ENCODE data around the gene TTLL4. TPM values are rescaled to one million over a fixed set of nuclear protein-coding genes. Genes with fewer than 3 reads are reported as not detected.

TTLL4 gene
- total RNA-seq, 1 experiment from 2014 or later: 57.1 TPM

GRCh38 chr2:218736531-218736930, 25.9 kb downstream of the TTLL4 start:
- Histone ChIP-seq H4K20me1 (ENCODE audit: insufficient read depth) (0 out of 2 replicates have a peak, but pooled peaks cover 3% of the 10 kb centered on the region), H3K9me2 (ENCODE audit: insufficient read depth) (no peaks in the 10 kb centered on the region), H3K27me3 (ENCODE audit: insufficient read depth, low read depth) (no peaks in the 10 kb centered on the region), H3F3A (ENCODE audit: insufficient read depth, low read depth) (peaks cover 9% of the 10 kb centered on the region; the same call in 1 of the 2 replicates), H3K79me2 (ENCODE audit: low read depth) (peaks cover 40% of the 10 kb centered on the region), H3K36me3 (ENCODE audit: low read depth) (peaks cover 3% of the 10 kb centered on the region), H3K4me3 (no peak overlapping the region), H3K4me2 (no peak overlapping the region), H3K9me3 (ENCODE audit: insufficient read depth, low read depth) (no peaks in the 10 kb centered on the region), H3K27ac (no peak overlapping the region), H3K4me1 (replicated peaks; ENCODE audit: insufficient read depth) (peaks cover 33% of the 10 kb centered on the region), H2AFZ (no peak overlapping the region)
- ChIA-PET POLR2A (ENCODE audit: unreplicated experiment) (interaction anchor here (0.6 kb wide), 1 partner anchor 281 kb away, joined by 3 read pairs; no protein-coding TSS in a partner anchor), CTCF (interaction anchor here (0.7 kb wide), 1 partner anchor 15 kb away, joined by 3 read pairs; no protein-coding TSS in a partner anchor)
- intact Hi-C loops (cut with micrococcal nuclease; ENCODE audit: unreplicated experiment): no loop called here
- DNase-seq: no peak
- no TSS peak for BruUV-seq (replicated peaks)
- TF ChIP-seq, protein P1, sequence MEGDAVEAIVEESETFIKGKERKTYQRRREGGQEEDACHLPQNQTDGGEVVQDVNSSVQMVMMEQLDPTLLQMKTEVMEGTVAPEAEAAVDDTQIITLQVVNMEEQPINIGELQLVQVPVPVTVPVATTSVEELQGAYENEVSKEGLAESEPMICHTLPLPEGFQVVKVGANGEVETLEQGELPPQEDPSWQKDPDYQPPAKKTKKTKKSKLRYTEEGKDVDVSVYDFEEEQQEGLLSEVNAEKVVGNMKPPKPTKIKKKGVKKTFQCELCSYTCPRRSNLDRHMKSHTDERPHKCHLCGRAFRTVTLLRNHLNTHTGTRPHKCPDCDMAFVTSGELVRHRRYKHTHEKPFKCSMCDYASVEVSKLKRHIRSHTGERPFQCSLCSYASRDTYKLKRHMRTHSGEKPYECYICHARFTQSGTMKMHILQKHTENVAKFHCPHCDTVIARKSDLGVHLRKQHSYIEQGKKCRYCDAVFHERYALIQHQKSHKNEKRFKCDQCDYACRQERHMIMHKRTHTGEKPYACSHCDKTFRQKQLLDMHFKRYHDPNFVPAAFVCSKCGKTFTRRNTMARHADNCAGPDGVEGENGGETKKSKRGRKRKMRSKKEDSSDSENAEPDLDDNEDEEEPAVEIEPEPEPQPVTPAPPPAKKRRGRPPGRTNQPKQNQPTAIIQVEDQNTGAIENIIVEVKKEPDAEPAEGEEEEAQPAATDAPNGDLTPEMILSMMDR (conservative IDR thresholded peaks at IDR 0.05): no peak
- TF ChIP-seq EZH2 (IDR thresholded peaks at IDR 0.05; ENCODE audit: low read depth): no peak

GRCh38 chr2:218743068-218743467, 32.4 kb downstream of the TTLL4 start:
- POLR2A ChIA-PET (ENCODE audit: unreplicated experiment): no interaction called here
- no peak overlapping the region for H3K4me3 ChIP-seq
- no peaks in the 10 kb centered on the region for H3K79me2 ChIP-seq (ENCODE audit: low read depth)
- no peak for DNase-seq
- H3K9me2 ChIP-seq (ENCODE audit: insufficient read depth): no peaks in the 10 kb centered on the region
- no peaks in the 10 kb centered on the region for H3K27me3 ChIP-seq (ENCODE audit: insufficient read depth, low read depth)
- BruUV-seq (replicated peaks): no TSS peak
- H2AFZ ChIP-seq: no peak overlapping the region
- no peaks in the 10 kb centered on the region for H4K20me1 ChIP-seq (ENCODE audit: insufficient read depth)
- H3F3A ChIP-seq (ENCODE audit: insufficient read depth, low read depth): no peaks in the 10 kb centered on the region
- TF ChIP-seq, protein P1 (conservative IDR thresholded peaks at IDR 0.05): no peak
- no peak for TF ChIP-seq EZH2 (IDR thresholded peaks at IDR 0.05; ENCODE audit: low read depth)
- no peak overlapping the region for H3K27ac ChIP-seq
- peaks cover 37% of the 10 kb centered on the region for H3K36me3 ChIP-seq (ENCODE audit: low read depth)
- no peak overlapping the region for H3K4me2 ChIP-seq
- peaks cover 14% of the 10 kb centered on the region for H3K4me1 ChIP-seq (replicated peaks; ENCODE audit: insufficient read depth)
- CTCF ChIA-PET: interaction anchor here (0.6 kb wide), 1 partner anchor 76 kb away, joined by 3 read pairs; no protein-coding TSS in a partner anchor
- intact Hi-C loops (cut with micrococcal nuclease; ENCODE audit: unreplicated experiment): no loop called here
- H3K9me3 ChIP-seq (ENCODE audit: insufficient read depth, low read depth): no peaks in the 10 kb centered on the region

- Histone ChIP-seq H2AFZ (no peak overlapping the region), H3F3A (ENCODE audit: insufficient read depth, low read depth) (no peaks in the 10 kb centered on the region), H3K4me2 (no peak overlapping the region), H3K4me3 (no peak overlapping the region), H3K36me3 (ENCODE audit: low read depth) (peaks cover 42% of the 10 kb centered on the region), H3K4me1 (replicated peaks; ENCODE audit: insufficient read depth) (peaks cover 14% of the 10 kb centered on the region), H4K20me1 (ENCODE audit: insufficient read depth) (no peaks in the 10 kb centered on the region), H3K9me2 (ENCODE audit: insufficient read depth) (no peaks in the 10 kb centered on the region), H3K27ac (peak overlapping the region; percentile 67), H3K27me3 (ENCODE audit: insufficient read depth, low read depth) (no peaks in the 10 kb centered on the region), H3K79me2 (ENCODE audit: low read depth) (no peaks in the 10 kb centered on the region), H3K9me3 (ENCODE audit: insufficient read depth, low read depth) (no peaks in the 10 kb centered on the region)
- BruUV-seq (replicated peaks): no TSS peak
- no peak for DNase-seq
- ChIA-PET POLR2A (ENCODE audit: unreplicated experiment) (no interaction called here), CTCF (no interaction called here)
- TF ChIP-seq, protein P1 (conservative IDR thresholded peaks at IDR 0.05): no peak
- TF ChIP-seq EZH2 (IDR thresholded peaks at IDR 0.05; ENCODE audit: low read depth): no peak
- intact Hi-C loops (cut with micrococcal nuclease; ENCODE audit: unreplicated experiment): no loop called here
These were observed 34.0 kb downstream of the TTLL4 start for GRCh38 chr2:218744615-218745014.
